ENCODE results near the gene IPO8.

DNA sequence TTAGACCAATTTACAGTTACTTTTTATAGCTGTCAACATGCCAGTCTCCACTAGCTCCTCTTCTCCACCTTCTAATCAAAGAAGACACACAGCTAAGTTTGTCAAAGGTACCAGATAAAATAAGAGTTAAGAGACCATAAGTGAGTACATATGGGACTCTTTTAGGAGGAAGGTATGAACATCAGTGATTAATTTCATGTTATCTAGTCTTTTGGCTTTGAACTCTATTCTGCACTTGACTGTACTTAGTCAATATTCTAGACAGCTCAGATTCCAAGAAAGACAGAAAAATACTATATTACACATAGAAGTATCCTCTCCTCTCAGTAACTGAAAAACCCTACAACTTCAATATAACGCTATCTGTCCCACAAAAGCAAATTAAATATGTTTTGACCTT is 31.0 kb upstream of the IPO8 start:
- no peak for TF ChIP-seq TAF1 (IDR thresholded peaks at IDR 0.05; ENCODE audit: borderline replicate concordance, low read depth, low read length)
- TF ChIP-seq POLR2A (IDR thresholded peaks at IDR 0.05; ENCODE audit: low read depth, low read length) = no peak
- no peak for TF ChIP-seq POLR2AphosphoS5 (IDR thresholded peaks at IDR 0.05; ENCODE audit: low read depth, low read length)
